Skeletal muscle satellite cell (primary cell): Measurements from ENCODE around the gene POLR1A.

Experiments
- H3K27me3 ChIP-seq: 2 replicates; pipeline ENCODE4 v1.7.0; 2013; ENCODE audit warnings: low read length; ENCODE audit not compliant: control insufficient read depth, insufficient read depth
- H3K36me3 ChIP-seq: 2 replicates; pipeline ENCODE4 v1.7.0; 2013; ENCODE audit warnings: mild to moderate bottlenecking, control low read depth, low read length; ENCODE audit not compliant: insufficient read depth
- H3K4me1 ChIP-seq: 2 replicates; pipeline ENCODE4 v1.7.0; 2013; ENCODE audit warnings: low read length; ENCODE audit not compliant: control insufficient read depth, insufficient read depth
- H3K4me2 ChIP-seq: 2 replicates; pipeline ENCODE4 v1.7.0; 2013; ENCODE audit warnings: mild to moderate bottlenecking, low read length
- H3K4me3 ChIP-seq: 2 replicates; pipeline ENCODE4 v1.7.0; 2013; ENCODE audit warnings: low read length
- H3K9ac ChIP-seq: 2 replicates; pipeline ENCODE4 v1.7.0; 2013; ENCODE audit warnings: mild to moderate bottlenecking, low read depth, low read length, moderate library complexity
- H3K9me3 ChIP-seq: replicated peaks from 2 replicates; pipeline ENCODE4 v1.7.0; 2013; ENCODE audit warnings: mild to moderate bottlenecking, control low read depth, low read length

Gene POLR1A

GRCh38 chr2:86014493-86014892 lies 91.2 kb downstream of the POLR1A start:
- Histone ChIP-seq H3K27me3 (peaks cover 25% of the 10 kb centered on the region), H3K4me1 (no peaks in the 10 kb centered on the region), H3K9ac (no peak overlapping the region), H3K4me3 (no peak overlapping the region), H3K9me3 (peaks cover 3% of the 10 kb centered on the region), H3K4me2 (no peak overlapping the region), H3K36me3 (no peaks in the 10 kb centered on the region)

- Histone ChIP-seq H3K9ac (no peak overlapping the region), H3K27me3 (peaks cover 20% of the 10 kb centered on the region), H3K4me3 (no peak overlapping the region), H3K36me3 (no peaks in the 10 kb centered on the region), H3K9me3 (peaks cover 3% of the 10 kb centered on the region), H3K4me2 (no peak overlapping the region), H3K4me1 (no peaks in the 10 kb centered on the region)
Measured at GRCh38 chr2:86012007-86012712, 93.5 kb downstream of the POLR1A start.

GRCh38 chr2:86011449-86011941 lies 94.2 kb downstream of the POLR1A start:
- H3K4me1 ChIP-seq = no peaks in the 10 kb centered on the region
- no peak overlapping the region for H3K9ac ChIP-seq
- H3K36me3 ChIP-seq = no peaks in the 10 kb centered on the region
- peaks cover 16% of the 10 kb centered on the region for H3K27me3 ChIP-seq
- peaks cover 3% of the 10 kb centered on the region for H3K9me3 ChIP-seq
- H3K4me3 ChIP-seq = no peak overlapping the region
- no peak overlapping the region for H3K4me2 ChIP-seq

- H3K4me3 ChIP-seq = no peak overlapping the region
- H3K4me2 ChIP-seq = no peak overlapping the region
- no peaks in the 10 kb centered on the region for H3K36me3 ChIP-seq
- H3K9me3 ChIP-seq = peaks cover 6% of the 10 kb centered on the region
- H3K4me1 ChIP-seq = no peaks in the 10 kb centered on the region
- no peak overlapping the region for H3K9ac ChIP-seq
- peaks cover 10% of the 10 kb centered on the region for H3K27me3 ChIP-seq
Measured at GRCh38 chr2:86010083-86010482, 95.6 kb downstream of the POLR1A start.

GRCh38 chr2:86006524-86006923 lies 99.2 kb downstream of the POLR1A start:
- no peak overlapping the region for H3K4me3 ChIP-seq
- no peak overlapping the region for H3K4me2 ChIP-seq
- no peaks in the 10 kb centered on the region for H3K4me1 ChIP-seq
- no peaks in the 10 kb centered on the region for H3K36me3 ChIP-seq
- peaks cover 7% of the 10 kb centered on the region for H3K27me3 ChIP-seq
- no peak overlapping the region for H3K9ac ChIP-seq
- H3K9me3 ChIP-seq = peaks cover 8% of the 10 kb centered on the region

- Histone ChIP-seq H3K4me2 (no peak overlapping the region), H3K9ac (no peak overlapping the region), H3K4me3 (no peak overlapping the region), H3K36me3 (no peaks in the 10 kb centered on the region), H3K27me3 (peaks cover 5% of the 10 kb centered on the region), H3K4me1 (peaks cover 7% of the 10 kb centered on the region), H3K9me3 (peaks cover 8% of the 10 kb centered on the region)
Measured at GRCh38 chr2:86003967-86004366, 101.7 kb downstream of the POLR1A start.

- Histone ChIP-seq H3K9me3 (peaks cover 8% of the 10 kb centered on the region), H3K27me3 (peaks cover 5% of the 10 kb centered on the region), H3K9ac (no peak overlapping the region), H3K36me3 (no peaks in the 10 kb centered on the region), H3K4me1 (peaks cover 15% of the 10 kb centered on the region), H3K4me2 (no peak overlapping the region), H3K4me3 (no peak overlapping the region)
Measured at GRCh38 chr2:86003104-86003503, 102.6 kb downstream of the POLR1A start.

GRCh38 chr2:86002375-86002774 lies 103.3 kb downstream of the POLR1A start:
- Histone ChIP-seq H3K9me3 (peaks cover 8% of the 10 kb centered on the region), H3K27me3 (no peaks in the 10 kb centered on the region), H3K9ac (no peak overlapping the region), H3K4me3 (no peak overlapping the region), H3K4me1 (peaks cover 19% of the 10 kb centered on the region), H3K4me2 (no peak overlapping the region), H3K36me3 (no peaks in the 10 kb centered on the region)

- Histone ChIP-seq H3K4me2 (no peak overlapping the region), H3K4me3 (no peak overlapping the region), H3K9ac (no peak overlapping the region), H3K36me3 (no peaks in the 10 kb centered on the region), H3K4me1 (peaks cover 27% of the 10 kb centered on the region), H3K9me3 (peaks cover 8% of the 10 kb centered on the region), H3K27me3 (no peaks in the 10 kb centered on the region)
Measured at GRCh38 chr2:86001326-86001725, 104.4 kb downstream of the POLR1A start.

GRCh38 chr2:86000938-86001312 lies 104.8 kb downstream of the POLR1A start:
- H3K4me3 ChIP-seq = no peak overlapping the region
- peaks cover 8% of the 10 kb centered on the region for H3K9me3 ChIP-seq
- no peaks in the 10 kb centered on the region for H3K36me3 ChIP-seq
- H3K4me1 ChIP-seq = peaks cover 27% of the 10 kb centered on the region
- H3K4me2 ChIP-seq = no peak overlapping the region
- no peak overlapping the region for H3K9ac ChIP-seq
- H3K27me3 ChIP-seq = no peaks in the 10 kb centered on the region

- no peak overlapping the region for H3K9ac ChIP-seq
- H3K9me3 ChIP-seq = peaks cover 6% of the 10 kb centered on the region
- peaks cover 27% of the 10 kb centered on the region for H3K4me1 ChIP-seq
- H3K36me3 ChIP-seq = no peaks in the 10 kb centered on the region
- H3K27me3 ChIP-seq = no peaks in the 10 kb centered on the region
- no peak overlapping the region for H3K4me3 ChIP-seq
- H3K4me2 ChIP-seq = no peak overlapping the region
Measured at GRCh38 chr2:86000131-86000937, 105.4 kb downstream of the POLR1A start.
